GM20431 (cell line): ENCODE measurements around the gene CALR3.

Experiments
- in situ Hi-C: fragments of 300-500 bp; cut with MseI, MboI; formaldehyde crosslinking; loops from one replicate; pipeline ENCODE4 v1.15.0; 2020; ENCODE audit warnings: low sequenced_read_pairs; ENCODE audit not compliant: unreplicated experiment

The CALR3 gene

DNA sequence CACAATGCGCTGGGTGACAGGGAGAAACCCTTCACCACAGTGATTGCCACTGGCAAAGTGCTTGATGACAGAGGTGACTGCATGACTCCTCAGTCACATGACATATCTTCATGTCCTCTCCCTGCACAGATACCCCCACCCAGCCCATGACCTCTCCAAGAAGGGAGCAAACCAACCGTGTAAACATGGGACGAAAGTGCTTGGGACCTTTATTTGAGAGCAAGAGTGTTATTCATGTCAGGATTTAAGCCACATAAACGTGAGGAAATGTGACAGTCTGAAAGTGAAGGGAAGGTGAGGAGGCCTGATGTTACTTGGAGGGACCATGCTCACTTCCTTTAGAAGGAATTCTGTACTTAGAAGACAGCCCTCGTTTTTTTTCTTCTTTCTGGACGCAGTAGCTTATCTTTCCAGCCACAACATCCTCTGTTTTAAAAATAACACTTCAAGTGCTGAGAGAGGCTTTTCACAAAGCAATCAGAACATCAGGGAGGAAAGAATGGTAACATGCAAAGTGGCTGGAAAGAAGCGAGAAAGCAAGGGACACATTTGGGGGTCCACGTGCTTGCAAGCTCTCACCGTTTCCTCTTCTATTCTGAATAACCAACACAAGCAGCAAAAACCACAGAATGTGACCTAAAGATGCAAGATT lies 59.8 kb downstream of the CALR3 start:
- in situ Hi-C loops: no loop called here

DNA sequence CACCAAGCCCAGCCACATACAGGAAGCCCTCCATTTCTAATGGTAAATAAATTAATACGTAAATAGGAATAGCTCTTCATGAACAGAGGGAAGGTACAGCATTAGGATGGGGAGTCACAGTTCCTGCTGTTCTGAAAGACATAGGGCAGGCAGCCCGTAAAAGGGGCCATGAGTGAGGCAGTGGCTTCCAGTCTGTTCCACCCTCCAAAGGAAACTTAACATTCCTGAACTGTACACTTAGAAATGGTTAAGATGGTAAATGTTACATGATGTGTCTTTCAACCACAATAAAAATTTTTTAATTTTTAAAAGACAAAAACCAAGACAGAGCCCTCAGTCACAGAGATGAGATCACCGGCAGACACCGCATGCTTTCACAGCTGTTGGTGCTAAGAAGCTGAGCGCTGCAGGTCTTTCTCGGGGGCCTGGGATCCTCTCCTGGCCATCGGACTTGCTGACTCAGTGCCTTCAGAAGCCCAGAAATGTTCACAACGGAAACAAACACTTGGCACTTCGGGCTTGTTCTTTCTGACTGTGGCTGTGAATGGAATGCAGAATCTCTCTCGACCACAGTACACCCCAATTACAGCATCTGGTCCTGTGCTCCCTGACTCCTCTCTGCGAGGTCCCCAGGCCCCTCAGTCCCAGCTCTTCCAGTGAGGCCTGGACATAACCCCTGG lies 60.6 kb downstream of the CALR3 start:
- in situ Hi-C loops: no loop called here

DNA sequence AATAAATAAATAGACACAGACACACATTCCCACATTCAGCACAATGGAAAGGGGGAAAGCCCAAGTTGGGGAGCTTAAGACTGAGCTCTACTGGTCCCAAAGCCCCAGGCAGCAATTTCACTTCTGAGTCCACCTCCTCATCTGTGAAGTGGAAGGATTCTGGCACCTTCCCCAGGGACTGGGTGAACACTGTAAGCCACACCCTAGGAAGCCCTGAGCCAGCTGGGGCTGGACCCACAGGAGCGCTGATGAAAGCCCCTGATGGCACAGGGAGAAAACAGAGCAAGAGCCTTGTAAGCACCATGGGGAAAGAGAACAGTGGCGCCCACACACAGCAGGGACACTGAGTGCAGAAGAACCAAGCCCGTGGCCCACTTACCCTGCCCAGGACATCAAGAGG lies 62.0 kb downstream of the CALR3 start:
- in situ Hi-C loops: no loop called here

DNA sequence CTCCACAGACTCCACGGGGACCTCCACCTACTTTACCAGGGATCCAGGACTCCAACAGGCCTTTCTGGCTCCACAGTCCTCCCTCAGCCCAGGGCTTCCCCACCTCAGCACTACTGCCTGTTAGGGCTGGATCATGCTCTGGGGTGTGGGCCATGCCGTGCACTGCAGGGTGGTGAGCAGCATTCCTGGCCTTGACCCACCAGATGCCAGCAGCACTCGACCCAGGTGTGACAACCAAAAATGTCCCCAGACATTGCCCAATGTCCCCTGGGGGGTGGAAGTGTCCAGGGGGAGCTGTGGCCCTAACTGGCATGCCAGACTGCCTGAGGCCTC lies 66.2 kb downstream of the CALR3 start:
- in situ Hi-C loops: no loop called here

DNA sequence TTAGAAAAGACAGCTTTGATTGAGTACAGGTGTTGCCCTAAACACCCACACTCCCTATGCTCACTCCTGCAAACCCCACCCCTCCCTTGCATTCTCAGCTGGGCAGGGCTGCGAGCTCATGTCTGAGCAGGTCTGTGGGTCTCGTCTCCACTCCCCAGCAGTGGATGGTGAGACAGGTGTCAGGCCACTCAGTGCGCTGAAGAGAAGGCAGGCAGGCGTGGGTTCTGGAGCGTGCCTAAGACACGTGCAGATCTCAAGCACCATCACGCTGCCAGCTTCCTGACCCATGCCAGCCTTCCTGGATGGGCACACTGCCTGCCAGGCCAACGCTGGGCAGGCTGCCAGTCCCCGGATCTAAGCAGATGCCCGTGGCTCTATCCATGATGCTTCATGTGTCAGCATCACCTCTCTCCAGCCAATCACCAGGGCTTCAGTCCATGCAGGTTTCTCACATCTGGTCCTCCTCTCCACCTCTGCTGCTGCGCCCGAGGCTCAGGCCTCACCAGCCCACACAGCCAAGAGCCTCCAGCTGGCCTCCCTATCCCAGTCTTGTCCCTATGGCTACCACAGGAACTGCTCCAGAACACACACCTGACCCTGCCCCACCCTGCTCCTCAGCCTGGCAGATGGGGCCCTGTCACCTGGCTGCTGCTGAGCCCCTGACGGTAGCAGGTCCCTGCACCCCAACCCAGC lies 66.8 kb downstream of the CALR3 start:
- in situ Hi-C loops: no loop called here
